DMS53 (cell line): Measurements from ENCODE around the gene INF2.

Source experiments
- DNase-seq: peaks from one replicate; lab custom pipeline; 2025; lab: John Stamatoyannopoulos, UW

INF2 gene

DNA sequence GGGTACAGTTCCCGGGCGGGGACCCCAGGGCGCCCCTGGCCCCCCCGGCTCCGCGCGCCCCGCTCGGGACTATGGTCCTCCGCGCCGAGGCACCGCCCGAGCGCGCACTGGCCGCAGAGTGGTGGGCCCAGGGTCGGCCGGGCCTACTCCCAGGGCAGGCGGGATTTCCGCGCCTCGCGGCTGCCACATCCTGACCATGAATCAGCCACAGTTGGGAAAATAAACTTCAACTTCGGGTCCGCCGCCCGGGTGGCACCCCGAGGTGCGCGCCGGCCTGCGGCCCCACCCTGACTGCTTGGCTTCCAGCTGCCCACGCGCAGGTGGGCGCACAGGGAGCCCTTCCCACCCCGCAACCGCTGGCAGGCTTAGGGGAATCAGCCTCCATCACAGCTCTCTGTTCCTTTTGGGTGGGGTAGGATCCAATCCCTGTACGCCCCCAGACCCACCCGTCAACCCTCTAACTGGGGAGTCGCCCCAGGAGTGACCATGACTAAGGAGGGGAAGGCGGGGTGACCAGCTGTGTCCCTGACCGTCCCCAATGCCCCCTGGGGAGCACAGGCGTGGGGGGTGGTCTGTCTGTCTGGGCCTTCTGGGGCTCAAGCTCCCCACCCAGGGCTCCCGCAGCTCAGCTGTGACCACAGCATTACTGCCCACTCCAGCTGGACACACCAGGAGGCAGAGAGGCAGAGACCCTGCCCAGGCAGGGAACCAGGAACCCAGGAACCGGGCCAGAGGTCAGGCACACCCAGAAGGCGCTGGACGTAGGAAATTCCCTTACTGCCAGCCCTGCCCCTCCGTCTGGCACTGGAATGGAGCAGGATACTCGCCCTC is 678 bp downstream of the INF2 start:
- DNase-seq, result peak; percentile 24

DNA sequence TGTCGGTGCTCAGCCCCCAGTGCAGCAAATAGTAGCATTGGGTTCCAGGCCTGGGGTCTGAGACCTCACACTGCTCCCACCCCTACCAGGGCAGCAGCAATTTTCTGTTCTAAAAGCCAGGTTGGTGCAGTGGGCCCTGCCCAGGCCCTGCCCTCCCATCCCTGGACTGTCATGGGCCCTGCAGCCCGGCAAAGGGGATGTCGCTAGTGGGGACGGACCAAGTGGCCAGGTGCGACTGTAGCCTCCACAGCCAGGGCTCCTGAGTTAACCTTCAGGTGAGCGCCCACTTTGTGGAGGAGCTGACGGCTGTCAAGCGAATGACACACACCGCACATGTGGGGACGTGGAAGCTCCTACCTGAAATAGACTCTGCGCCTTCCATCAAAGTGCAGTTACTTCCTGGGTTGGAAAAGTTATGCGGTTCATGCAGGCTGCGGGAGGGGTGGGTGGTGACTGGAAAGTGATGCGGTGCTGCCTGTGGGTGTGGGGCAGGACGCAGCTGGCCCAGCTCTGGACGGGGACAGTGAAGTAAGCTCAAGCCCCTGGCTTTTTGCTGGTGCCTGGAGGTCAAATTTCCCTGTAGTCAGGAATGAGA is 1.5 kb downstream of the INF2 start:
- no peak for DNase-seq

DNA sequence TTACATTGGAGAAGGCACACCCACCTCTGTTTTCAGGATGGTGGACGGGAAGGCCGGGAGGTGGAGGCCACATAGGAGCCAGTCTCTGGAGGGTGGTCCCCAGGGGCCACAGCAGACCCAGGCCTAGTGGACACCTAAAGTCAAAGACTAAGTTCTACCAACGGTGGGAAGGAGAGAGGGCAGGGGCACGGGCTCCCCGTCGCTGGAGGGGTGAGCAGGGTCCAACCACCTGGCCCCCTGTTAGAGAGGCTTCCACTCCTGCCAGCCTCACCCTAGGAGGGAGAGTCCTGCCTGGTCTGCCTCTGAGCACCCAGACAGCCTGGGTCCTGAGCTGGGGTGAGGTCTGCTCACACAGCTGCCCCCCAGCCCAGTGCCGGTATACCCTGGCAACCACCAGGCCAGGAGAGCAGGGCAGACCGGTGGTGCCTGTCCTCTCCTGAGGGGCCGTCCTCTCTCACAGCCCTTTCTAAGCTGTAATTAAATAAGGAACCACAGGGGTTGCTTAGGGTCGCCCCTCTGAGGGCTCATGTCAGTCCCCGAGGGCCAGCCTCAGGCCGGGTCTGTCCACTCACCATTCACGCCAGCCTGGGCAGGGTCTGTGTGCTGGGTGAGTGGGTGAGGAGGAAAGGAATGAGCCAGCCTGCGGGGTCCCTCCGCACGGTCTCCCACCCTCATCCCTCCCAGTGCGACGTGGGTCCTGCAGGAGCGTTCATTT is 2.3 kb downstream of the INF2 start:
- no peak for DNase-seq

DNA sequence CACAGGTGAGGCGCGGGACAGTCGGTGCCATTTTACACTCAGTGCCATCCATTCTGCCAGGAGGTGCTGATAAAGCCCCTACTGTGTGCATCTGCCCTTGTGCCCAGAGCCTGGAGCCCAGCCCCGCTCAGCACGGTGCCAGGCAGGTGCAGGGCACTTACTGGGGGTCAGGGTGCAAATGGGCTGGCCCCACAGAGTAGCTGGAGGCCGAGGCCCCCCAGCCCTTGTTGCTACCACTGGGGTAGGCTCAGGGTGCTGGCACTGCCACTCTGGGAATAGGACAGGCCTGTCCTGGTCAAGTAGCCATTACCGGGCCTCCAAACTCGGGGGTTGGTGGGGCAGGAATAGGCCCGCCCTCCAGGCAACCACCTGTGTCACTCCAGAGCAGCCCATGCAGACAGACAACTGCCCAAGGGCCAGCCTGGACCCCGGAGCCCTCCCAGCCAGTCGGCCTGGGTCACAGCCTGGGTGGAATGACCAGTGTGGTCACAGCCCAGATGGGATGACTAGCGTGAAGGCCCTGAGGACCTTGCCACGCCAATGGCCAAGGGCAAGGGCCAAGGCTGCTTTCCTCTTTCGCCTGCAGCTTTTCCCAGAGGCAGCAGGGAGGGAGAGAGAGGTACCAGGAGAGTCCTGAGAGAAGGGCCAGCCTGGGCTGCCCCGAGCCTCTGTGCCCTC is 3.0 kb downstream of the INF2 start:
- DNase-seq, result no peak

DNA sequence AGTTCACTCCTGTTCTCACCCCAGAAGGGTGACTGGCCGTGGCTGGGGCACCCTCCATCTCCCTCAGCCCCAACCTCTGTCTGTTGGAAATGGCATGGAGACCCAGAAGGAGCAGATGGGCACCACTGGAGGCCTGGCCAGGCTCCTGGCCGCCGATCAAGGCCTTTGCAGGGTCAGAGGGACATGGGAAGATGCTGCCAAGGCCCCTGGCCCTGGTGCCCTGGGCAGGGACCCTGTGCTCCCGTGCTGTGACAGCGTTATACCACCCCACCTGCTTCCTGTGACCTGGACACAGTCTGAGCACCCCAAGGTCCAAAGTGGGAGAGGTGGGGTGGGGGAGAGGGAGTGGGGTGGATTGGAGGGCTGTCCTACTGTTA is 3.5 kb downstream of the INF2 start:
- no peak for DNase-seq

DNA sequence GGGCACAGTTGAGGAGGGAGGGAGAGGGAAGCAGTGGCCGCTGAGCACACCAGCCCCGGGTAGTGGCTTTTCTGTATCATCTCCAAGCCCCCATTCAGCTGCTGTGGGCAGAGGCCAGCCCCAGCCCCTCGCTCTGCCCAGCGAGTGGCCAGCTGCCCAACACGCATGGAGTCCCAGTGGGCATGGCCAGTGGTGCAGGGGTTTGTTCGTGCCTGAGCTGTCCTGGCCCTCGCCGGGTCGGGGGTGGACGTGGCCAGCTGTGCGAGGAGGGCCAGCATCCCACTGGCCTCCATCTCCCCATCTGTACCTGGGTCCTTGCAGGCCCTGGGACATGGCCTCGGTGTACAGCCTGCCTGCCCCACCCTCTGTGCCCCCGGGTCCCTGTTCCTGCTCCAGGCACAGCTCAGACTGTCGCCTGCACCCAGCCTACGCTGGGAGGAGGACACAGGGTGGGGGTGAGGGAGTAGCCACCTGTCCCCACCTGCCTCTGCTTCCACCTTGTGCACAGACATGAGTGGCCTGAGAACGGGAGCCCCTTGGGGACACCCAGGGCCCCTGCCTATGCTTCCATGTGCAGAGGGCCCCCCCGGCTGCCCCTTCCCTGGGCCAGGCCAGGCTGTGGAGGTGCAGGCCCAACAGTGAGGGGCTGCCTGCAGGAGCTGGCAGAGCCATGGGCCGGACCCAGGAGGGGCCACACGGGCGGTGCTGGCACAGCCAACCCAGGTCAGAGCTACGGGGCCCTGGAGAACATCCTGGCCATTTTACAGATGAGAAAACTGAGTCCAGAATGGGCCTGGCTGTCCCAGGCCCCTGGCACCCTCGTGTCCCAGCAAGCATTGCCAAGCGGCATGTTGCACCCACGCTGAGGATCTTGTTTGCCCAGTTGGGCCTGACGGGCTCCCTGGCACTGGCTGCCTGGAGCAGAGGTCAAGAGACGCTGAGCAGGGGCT is 4.3 kb downstream of the INF2 start:
- DNase-seq, result no peak

DNA sequence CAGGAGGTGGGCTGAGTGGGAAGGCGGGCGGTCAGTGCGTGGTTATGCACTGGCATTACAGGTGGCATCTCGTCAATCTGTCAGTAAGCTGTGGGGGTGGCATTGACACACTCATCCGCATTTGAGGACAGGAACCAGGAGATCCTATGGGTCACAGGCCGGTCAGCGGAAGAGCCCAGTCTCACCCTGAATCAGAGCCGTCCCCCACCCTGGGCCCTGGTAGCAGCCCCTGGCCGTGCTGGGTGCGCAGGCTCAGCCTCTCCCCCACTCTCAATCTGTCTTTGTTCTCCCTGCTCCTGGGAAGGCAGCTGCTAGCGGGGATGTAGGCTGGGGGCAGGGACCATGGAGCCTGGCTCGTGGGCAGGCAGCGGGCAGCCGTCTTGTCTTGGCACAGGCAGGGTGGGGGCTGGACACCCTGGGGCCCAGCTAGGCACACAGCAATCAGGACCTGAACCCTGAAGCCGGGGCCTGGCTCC is 5.1 kb downstream of the INF2 start:
- no peak for DNase-seq

DNA sequence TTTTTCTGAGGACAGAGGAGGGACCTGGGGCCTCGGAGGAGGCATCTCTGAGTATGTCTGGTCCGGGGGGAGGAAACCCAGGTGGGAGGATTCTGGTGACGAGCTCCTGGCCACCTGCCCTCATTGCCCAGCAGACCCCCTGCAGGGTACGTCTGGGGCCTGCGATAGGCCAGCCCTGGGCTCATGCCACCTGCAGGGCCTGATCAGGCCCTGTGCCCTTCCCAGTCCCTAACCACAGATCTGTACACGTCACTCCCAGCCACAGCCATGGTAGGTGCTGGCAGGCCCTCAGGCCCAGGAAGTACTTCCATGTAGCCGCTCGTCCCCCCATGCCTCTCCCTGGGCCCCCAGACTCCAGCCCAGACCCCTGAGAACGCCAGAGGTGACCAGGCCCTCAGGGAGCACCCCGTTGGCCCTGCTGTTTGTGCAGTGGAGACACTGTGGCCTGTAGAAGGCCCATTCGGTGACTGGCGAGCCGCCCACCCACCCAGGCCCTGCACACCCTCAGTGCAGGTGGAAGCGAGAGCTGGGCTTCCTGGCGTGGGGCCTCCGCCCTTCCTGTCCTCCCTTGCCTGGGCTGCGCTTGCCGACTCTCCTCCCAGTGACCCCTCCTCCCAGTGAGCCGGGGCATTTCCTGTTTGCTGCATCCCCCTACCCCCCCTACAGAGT is 5.7 kb downstream of the INF2 start:
- DNase-seq, result no peak

DNA sequence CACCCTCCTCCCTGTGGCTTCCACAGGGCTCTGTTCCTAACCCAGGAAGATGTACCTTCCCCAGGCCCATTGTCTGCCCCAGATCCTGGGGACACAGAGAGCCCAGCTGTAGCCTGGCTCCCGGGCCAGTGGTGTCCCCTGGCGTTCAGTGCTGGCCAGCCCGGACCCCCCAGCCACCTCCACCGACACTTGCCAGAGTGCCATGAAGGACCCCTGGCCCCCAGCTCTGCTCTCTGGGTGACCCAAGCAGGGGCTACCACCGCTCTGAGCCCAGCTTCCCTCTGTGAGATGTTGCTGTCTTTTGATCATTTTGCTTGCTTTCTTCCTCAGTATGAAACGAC is 6.2 kb downstream of the INF2 start:
- DNase-seq, result no peak

DNA sequence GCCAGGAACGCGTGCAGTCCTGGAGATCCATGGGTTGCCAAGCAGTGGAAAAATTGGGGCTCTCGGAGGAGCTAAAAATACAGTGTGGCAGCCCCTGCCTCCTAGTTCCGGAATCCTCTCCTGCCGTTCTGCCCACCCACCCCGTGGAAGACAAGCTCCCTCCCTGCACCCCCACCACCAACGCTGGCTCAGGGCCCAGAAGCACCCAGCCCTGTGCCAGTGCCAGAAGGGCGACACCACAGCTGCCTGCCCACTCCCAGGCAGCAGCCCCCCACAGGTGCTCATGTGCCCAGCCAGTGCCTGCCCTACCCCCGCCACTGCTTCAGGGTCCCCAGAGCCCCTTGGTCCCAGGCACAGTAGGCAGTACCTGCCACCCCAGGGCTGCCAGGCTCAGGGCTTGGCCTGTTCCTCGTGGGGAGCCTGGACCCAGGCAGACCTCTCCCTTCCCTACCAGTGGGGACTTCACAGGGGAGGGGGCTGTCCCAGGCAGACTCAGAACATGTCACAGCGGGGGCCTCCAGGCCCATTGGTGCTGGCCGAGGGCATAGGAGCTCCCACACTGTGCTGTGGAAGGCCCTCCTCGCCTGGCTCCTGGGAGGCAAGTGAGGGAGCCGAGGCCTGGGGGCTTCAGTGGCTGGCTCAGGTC is 7.4 kb downstream of the INF2 start:
- DNase-seq, result no peak

DNA sequence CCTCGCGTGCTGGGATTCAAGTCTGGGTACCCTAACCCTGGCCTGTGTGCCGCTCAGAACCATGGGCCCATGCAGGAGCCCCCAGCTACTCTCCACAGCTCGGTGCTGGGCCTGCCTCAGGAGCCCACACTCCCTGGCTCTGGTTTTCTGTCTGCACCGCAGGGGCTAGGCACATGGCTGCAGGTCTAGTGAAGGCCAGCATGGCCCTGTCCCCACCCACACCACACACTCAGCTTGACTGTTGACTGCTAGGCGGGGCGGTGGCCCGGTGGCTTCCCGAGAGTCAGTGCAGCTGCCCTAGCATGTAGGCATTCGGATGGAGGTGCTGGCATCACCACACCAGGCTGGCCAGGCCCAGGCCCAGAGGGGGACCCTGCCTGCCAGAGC is 7.9 kb downstream of the INF2 start:
- DNase-seq, result no peak

DNA sequence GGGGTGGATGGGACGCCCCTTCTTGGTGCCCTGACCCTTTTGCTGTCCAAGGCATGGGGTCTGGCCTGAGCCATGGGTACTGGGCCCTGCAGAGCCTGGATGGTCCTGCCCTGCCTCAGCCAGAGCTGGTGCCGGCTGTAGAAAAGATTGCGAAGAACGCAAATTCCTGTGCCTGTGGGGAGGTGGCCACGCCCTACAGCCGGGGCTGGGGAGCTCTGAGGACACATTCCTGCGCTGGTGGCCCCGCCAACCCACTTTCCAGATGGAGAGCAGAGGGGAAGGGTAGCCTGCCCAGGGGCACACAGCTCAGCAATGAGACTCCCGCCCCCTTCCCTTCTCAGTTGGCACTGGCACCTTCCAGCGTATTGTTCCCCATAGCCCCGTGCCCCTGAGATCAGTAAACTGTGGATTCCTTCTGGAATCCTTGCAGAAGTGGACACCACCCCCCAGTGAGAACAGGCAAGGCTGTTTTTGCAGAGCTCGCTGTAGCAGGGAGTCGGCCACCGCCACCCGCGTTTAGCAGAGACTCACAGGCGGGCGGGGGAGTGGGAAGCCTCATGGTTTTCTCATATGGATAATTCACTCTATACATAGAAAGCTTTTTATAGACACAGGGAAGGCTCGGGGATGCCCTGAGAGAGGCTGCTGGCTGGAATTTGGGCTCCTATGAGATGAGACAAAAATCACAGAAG is 8.6 kb downstream of the INF2 start:
- no peak for DNase-seq

DNA sequence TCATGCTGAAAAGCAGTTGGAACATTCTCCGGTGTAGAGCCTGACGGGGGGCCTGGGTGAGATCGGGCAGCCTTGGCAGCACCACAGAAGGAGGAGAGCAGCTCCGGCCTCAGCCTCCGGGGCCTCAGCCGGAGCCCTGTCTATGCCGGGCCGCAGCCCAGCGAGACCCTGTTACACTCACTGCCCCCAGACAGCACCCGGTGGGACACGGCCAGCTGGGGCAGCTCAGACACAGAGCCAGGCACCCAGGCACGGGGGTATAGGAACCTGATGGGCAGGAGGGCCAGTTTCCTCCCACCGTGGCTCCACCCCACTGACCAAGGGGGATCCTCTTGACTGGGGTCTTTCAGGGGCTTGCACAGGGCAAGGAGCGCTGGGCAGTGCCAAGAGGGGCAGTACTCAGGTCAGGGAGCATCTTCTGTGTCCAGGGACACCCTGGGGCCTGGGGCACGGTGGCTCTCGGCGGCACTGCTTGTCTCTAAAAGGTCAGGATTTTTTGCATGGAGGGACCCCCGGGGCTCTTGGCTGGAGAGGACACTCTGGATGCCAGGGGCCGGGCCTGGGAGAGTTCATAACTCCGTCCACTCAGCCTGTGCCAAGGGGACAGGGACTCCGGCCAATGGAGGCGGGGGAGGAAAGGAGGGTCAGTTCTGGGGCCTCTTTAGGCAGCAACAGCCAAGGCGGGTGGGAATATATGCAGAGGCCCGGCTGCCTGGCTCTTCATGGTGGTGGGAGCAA is 9.4 kb downstream of the INF2 start:
- no peak for DNase-seq

DNA sequence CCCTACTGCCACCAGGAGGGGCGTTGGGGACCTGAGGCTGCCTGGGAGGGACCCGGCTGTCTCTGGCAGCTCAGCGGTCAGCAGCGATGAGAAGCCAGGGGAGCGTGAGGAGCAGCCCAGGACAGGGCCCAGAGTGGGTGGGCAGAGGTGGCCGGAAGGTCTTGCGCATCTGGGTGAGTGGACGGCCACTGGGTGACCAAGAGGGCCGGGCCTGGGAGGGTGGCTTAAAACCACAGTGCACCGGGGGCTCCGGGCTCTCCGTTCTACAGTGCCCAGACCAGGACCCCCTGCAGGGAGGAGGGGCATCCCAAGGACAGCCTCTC is 10.0 kb downstream of the INF2 start:
- no peak for DNase-seq

DNA sequence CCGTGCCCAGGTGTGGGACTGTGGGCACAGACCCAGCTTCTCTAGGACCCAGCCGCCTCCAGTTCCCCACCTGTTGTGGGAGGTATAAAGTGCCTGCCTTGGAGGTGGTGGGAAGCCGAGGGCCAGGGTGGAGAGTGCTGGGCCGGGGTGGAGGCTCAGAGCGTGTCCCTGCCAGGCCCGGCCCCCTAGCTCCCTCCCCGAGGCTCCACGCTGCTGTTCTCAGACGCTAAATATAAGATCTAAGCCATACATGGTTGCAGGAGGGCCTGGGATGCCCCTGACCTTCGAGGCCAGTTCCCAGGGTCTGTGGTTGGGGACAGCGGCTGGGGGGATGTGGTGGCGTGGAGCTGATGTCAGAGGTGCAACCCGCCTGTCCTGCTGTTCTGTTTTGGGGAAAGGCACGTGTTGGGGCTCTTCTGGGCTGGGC is 10.8 kb downstream of the INF2 start:
- DNase-seq, result no peak

DNA sequence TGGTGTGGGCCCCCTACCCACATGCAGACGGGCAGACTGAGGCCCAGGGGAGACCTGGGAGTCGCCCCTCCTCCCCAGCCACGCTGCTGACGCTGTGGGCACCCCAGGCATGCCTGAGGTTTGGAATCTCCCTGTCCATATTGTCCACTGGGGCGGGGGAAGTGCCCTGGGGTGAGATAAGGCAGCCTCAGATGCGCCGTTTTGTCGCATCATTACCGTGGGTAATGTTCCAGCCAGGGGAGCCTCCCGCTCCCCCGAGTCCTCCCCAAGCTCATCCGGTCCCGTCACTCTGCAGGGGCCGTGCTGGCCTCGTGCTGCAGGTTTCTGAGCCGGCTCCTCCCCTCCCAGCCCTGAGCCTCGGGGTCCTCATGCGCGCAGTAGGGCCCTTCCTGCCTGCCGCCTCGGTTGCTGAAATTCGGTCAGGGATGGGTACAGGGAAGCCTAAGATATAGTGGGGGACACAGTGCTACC is 11.4 kb downstream of the INF2 start:
- DNase-seq, result no peak

DNA sequence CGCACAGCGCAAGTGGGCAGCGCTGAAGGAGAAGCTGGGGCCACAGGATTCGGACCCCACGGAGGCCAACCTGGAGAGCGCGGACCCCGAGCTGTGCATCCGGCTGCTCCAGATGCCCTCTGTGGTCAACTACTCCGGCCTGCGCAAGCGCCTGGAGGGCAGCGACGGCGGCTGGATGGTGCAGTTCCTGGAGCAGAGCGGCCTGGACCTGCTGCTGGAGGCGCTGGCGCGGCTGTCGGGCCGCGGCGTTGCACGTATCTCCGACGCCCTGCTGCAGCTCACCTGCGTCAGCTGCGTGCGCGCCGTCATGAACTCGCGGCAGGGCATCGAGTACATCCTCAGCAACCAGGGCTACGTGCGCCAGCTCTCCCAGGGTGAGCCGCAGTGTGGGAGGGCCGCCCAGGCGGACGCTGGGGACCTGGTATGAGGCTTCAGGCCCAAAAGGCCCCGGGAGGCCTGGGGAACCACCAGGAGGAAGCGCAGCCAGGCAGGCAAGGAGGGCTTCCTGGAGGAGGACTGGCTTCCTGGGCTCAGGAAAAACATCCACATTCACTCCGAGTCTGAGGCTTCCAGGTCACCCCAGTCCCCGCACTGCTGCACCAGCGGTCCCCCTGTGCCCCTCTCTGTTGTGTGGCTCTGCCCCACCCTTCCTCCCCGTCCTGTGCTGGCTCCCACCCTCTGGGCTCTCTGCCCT is 12.1 kb downstream of the INF2 start:
- no peak for DNase-seq

DNA sequence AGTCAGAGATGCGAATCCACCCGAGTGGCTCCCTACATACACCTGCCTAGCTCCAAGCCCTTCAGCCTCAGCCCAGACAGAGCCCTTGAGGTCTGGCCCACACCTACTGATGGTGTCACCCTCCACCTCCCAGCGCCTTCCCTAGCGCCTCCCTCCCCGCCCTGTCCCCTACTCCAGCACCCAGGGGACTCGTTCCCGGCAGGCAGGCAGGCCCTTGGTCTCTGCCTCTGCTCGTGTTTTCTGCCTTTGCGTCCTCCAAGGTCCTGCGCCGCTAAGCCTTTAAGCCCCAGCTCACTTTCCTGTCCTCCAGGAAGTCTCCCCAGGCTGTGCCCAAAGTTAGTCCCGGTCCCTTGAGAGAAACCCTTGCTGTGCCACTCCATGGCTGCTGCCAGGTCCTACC is 12.7 kb downstream of the INF2 start:
- no peak for DNase-seq

DNA sequence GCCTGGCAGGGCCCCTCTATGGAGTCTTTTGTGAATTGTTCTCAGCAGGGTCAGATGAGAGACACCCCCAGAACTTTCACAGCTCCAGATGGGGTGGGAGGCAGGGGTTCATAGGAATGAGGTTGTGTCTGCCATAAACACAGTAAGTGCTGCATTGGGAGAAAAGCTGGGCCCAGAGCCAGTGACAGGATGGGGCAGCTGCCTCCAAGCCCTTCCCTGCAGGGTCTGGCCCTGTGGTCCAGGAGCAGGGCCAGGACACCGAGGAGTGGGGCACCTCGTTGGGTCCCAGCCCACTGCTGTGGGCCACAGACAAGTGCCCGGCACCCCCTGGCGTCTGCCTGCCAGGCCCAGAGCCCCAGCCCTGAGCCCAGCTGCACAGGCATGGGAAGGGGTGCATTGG is 13.3 kb downstream of the INF2 start:
- no peak for DNase-seq
